ENCODE results near the gene PILRA. TPM values are rescaled to one million over a fixed set of nuclear protein-coding genes. Genes with fewer than 3 reads are reported as not detected.
"Not testable (repeated sequence)": the region's sequence is repeated elsewhere in the genome, so short reads cannot be mapped to it uniquely, and the experiment has no call there.

Gene PILRA
- total and polyA plus RNA-seq, 2 of the 8 experiments (the other 6 are each of a cell fraction or from before 2014, with no cell fraction given) = 7.6 to 10.6 TPM

- H3K4me1 ChIP-seq (replicated peaks in 1 of 4; ENCODE audit: control insufficient read depth in 3 of 4, insufficient read depth in 4 of 4, low read length in 3 of 4); H2AFZ ChIP-seq (ENCODE audit: low read length); H3K14ac ChIP-seq (ENCODE audit: insufficient read length); H4K91ac ChIP-seq (replicated peaks; ENCODE audit: insufficient read length, low read length); H2BK120ac ChIP-seq (replicated peaks; ENCODE audit: low read depth, low read length); H4K20me1 ChIP-seq (replicated peaks in 1 of 2; ENCODE audit: control insufficient read depth in 1 of 2, insufficient read depth in 2 of 2, low read length in 2 of 2); H2BK12ac ChIP-seq (ENCODE audit: low read depth, low read length); H3K27me3 ChIP-seq (replicated peaks in 1 of 4; ENCODE audit: control insufficient read depth in 3 of 4, extremely low read depth in 1 of 4, insufficient read depth in 3 of 4, low read length in 3 of 4); H2BK20ac ChIP-seq (ENCODE audit: low read length); H2BK5ac ChIP-seq (ENCODE audit: low read depth, low read length); H3K79me1 ChIP-seq (ENCODE audit: low read depth, low read length); H3K23ac ChIP-seq (ENCODE audit: insufficient read length); FAIRE-seq; H3K9me3 ChIP-seq (ENCODE audit: insufficient read depth in 2 of 2, low read depth in 1 of 2, low read length in 1 of 2); H2AK5ac ChIP-seq (ENCODE audit: low read depth, low read length); H3K56ac ChIP-seq (replicated peaks; ENCODE audit: insufficient read length, low read depth, low read length); H3K4ac ChIP-seq (replicated peaks; ENCODE audit: insufficient read length, low read depth, low read length); H3K23me2 ChIP-seq (ENCODE audit: low read depth, low read length): not testable (repeated sequence)
- Histone ChIP-seq H3K9ac (replicated peaks in 1 of 4; ENCODE audit: extremely low read depth in 1 of 4, low read depth in 3 of 4, low read length in 3 of 4) (peak overlapping the region; percentile 0 to 91 (median 71)), H3K4me3 (ENCODE audit: extremely low read depth in 1 of 4, insufficient read depth in 2 of 4, low read depth in 3 of 4, low read length in 4 of 4) (peak overlapping the region; percentile 67 to 76 (median 72)), H4K8ac (ENCODE audit: extremely low read depth, insufficient read depth, low read length) (0 out of 2 replicates have a peak overlapping the region, but pooled peaks have one; percentile 79), H2BK15ac (ENCODE audit: low read length) (peak overlapping the region; percentile 88; the same call in 1 of the 2 replicates), H4K5ac (ENCODE audit: insufficient read length, low read depth, low read length) (peak overlapping the region; percentile 81), H3K79me2 (ENCODE audit: control insufficient read depth in 1 of 2, insufficient read depth in 2 of 2, low read length in 2 of 2) (peaks cover 0 to 12% of the 10 kb centered on the region in 2 experiments; a peak in 2 of 4 replicates), H3K18ac (ENCODE audit: extremely low read depth, low read length) (peak overlapping the region; percentile 71), H3K4me2 (ENCODE audit: insufficient read depth in 1 of 2, low read depth in 2 of 2, low read length in 2 of 2) (peak overlapping the region; percentile 46 to 55), H3K27ac (ENCODE audit: low read depth, low read length) (peak overlapping the region; percentile 90), H3K36me3 (ENCODE audit: control insufficient read depth in 2 of 4, insufficient read depth in 4 of 4, low read length in 3 of 4) (peaks cover 0 to 10% (median 3%) of the 10 kb centered on the region in 4 experiments; a peak in 3 of 8 replicates)
- 1% methylated on average over 76 of the region's 85 CpGs; no CpG with 5 or more reads in 1 of the 2 experiments for WGBS, 2 experiments (ENCODE audit: extremely low coverage in 1 of 2, insufficient coverage in 1 of 2, insufficient read length in 1 of 2, insufficient replicate concordance in 2 of 2, low coverage in 1 of 2, low lambda C conversion rate in 2 of 2, missing lambda C conversion rate in 1 of 2)
- peak; percentile 44 to 92 for DNase-seq (ENCODE audit: low read depth in 1 of 2, low spot score in 2 of 2)
- CTCF ChIA-PET (ENCODE audit: partially characterized antibody) = interaction anchor here (0.6 to 1.5 kb wide), 2 partner anchors 9 to 154 kb away, joined by 3 to 6 read pairs; no protein-coding TSS in a partner anchor
- POLR2A ChIA-PET (ENCODE audit: partially characterized antibody) = interaction anchor here (0.6 to 1.6 kb wide), 6 partner anchors 23 to 366 kb away, joined by 3 to 4 read pairs (median 3); partner anchors contain the start of gene ZCWPW1
- TF ChIP-seq SIN3A (conservative IDR thresholded peaks at IDR 0.05 in 1 of 2, IDR thresholded peaks at IDR 0.05 in 1 of 2; ENCODE audit: low read depth in 1 of 2, low read length in 2 of 2) (peak in 1 of 2 experiments; percentile 68; a peak in 1 of 4 replicates), POLR2A (IDR thresholded peaks at IDR 0.05; ENCODE audit: control extremely low read depth in 1 of 2, low read depth in 2 of 2, low read length in 2 of 2) (peak; percentile 88 to 97), POLR2AphosphoS5 (IDR thresholded peaks at IDR 0.05; ENCODE audit: low read depth, low read length) (peak; percentile 98), E2F6 (IDR thresholded peaks at IDR 0.05) (peak; percentile 55), NRF1 (IDR thresholded peaks at IDR 0.05; ENCODE audit: low read depth, low read length) (peak; percentile 54), KDM5A (IDR thresholded peaks at IDR 0.05; ENCODE audit: low read length) (peak; percentile 33; the same call in 1 of the 2 replicates), PHF8 (conservative IDR thresholded peaks at IDR 0.05; ENCODE audit: low read depth, low read length) (peak; percentile 93), BACH1 (IDR thresholded peaks at IDR 0.05; ENCODE audit: low read length) (peak; percentile 28; the same call in 1 of the 2 replicates), TAF1 (IDR thresholded peaks at IDR 0.05; ENCODE audit: low read depth, low read length) (peak; percentile 85), MAX (IDR thresholded peaks at IDR 0.05) (peak; percentile 51)
Measured at GRCh38 chr7:100335566-100336466, 37.5 kb upstream of the PILRA start.
